ENCODE data around the gene ZNF212.
"Not testable (repeated sequence)": the region's sequence is repeated elsewhere in the genome, so short reads cannot be mapped to it uniquely, and the experiment has no call there.

ZNF212 gene

DNA sequence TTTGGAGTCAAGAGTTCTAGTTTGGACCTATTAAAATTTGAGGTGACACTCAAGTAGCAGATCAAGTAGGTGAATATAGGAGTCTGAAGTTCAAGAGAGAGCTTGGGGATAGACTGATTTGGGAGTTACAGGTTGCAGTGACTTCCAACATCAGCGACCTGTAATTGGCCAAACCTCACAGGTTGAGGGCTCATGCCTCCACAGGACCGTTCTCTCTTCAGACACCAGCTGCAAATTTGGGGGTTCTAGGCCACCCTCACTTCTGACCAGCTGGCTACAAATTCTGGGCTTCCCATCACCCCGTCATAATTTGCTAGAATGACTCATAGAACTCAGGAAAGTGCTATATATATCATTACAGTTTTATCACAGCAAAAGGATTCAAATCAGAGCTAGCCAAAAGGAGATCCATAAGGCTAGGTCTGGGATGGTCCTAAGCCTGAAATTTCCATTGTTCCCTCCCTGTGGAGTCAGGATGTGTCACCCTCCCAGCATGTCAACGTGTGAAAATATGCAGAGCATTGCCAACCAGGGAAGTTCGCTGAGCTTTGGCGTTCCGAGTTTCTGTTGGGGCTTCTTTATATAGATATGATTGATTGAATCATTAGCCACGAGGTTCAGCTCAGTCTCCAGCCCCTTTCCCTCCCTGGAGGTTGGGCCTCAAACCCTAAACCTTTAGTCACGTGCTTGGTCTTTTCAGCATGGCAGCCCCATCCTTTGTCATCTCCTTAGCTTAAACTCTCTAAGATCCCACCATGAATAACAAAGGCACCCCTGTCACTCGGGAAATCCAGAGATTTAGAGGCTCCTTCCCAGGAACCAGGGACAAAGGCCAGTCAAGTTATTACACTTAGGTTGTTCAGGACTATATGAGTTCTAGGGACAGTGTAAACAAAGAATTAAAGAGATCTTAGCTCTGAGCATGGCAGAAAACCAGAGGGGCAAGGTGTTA, 20.7 kb upstream of the ZNF212 start:
- DNase-seq (ENCODE audit: low spot score) = no peak
- FAIRE-seq = no peak

DNA sequence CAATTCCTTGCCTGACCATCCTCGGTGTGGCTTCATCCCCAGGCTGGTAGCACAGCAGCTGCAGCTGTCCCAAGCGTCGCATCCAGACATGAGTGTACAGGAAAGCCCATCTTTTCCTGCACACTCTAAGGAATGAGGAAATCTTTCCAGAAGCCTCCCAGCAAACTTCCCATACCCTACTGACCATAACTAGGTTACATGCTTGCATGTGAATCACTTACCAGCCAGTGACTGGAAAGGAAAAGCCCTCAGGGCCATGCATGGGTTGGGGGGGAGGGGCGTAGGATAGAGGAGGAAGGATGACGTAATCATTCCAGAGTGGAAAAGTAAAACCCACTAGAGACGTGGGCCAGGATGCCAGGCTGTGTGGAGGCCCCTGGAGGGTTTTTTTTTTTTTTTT, 18.9 kb upstream of the ZNF212 start:
- DNase-seq (ENCODE audit: low spot score) = no peak
- FAIRE-seq = no peak

DNA sequence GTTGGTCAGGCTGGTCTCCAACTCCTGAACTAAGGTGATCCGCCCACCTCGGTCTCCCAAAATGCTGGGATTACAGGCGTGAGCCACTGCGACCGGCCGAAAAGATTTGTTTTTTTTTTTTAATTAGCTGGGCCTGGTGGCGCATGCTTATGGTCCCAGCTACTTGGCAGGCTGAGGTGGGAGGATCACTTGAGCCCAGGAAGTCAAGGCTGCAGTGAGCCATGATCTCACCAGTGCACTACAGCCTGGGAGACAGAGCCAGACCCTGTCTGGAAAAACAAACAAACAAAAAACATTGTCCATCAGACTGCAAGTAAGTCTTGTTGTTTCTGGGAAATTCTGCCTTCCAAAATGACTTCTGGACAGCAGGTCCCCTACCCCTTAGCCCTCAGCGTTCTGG, 16.3 kb upstream of the ZNF212 start:
- FAIRE-seq = no peak

DNA sequence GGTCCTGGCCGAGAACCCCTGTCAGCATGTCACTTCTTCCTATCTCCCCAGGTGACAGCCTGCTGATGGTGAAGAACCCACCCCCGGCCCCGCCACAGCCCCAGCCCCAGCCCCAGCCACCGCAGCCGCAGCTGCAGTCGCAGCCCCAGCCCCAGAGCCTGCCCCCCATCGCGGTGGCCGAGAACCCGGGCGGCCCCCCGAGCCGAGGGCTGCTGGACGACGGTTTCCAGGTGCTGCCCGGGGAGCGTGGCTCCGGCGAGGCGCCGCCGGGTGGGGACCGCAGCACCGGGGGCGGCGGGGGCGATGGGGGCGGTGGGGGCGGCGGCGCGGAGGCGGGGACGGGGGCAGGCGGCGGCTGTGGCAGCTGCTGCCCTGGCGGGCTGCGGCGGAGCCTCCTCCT, 15.7 kb upstream of the ZNF212 start:
- FAIRE-seq (no peak), DNase-seq (ENCODE audit: low spot score) (no peak)

More for the DNA sequence above, 16.3 kb upstream of the ZNF212 start:
- DNase-seq (ENCODE audit: low spot score) = no peak

DNA sequence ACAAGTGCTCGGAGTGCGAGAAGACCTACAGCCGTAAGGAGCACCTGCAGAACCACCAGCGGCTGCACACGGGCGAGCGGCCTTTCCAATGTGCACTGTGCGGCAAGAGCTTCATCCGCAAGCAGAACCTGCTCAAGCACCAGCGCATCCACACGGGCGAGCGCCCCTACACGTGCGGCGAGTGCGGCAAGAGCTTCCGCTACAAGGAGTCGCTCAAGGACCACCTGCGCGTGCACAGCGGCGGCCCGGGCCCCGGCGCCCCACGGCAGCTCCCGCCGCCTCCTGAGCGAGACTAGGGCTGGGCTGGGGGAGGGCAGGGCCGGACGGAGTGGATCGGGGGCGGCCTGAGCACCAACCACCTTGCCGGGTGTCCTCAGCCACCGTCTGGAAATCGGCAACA, 15.1 kb upstream of the ZNF212 start:
- FAIRE-seq = no peak

DNA sequence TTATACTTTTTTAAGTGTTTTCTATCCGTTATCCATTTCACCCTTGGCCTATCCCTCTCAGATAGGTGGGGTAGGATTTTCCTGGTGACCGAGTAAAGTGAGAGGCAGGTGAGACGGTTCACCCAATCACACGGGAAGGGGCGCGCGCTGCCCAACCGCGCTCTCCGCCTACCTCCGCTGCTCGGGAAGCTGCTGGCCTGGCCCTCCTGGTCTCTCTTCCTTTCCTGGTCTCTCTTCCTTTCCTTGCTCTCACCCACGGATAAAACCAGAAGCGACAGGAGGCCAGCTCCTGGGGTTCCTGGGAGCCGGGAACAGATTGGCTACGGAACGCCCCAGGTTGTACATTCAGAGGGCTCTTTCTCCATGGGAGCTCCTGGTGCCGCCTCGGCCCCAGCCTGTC, 14.3 kb upstream of the ZNF212 start:
- no peak for FAIRE-seq
- DNase-seq (ENCODE audit: low spot score) = no peak

More for the DNA sequence above, 15.1 kb upstream of the ZNF212 start:
- no peak for DNase-seq (ENCODE audit: low spot score)

DNA sequence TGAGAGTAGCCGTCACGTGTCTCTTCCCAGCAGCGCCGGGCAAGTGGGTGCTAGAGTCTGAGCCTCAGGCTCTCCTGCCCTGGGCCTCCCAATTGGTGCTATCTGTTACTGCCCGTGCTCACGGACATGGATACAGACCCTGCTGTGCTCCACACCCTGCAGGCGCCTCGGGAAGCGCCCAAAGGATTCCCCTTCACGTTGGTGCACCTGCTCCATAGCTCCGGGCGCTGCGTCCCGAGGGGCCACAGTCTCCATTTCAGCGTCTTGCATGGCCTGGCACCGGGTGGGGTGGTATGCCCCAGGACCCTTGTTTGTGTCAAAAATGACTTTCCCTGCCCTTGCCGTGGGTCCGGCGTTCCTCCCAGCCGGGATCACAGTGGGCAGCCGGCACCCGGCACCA, 13.8 kb upstream of the ZNF212 start:
- FAIRE-seq = no peak
- no peak for DNase-seq (ENCODE audit: low spot score)

DNA sequence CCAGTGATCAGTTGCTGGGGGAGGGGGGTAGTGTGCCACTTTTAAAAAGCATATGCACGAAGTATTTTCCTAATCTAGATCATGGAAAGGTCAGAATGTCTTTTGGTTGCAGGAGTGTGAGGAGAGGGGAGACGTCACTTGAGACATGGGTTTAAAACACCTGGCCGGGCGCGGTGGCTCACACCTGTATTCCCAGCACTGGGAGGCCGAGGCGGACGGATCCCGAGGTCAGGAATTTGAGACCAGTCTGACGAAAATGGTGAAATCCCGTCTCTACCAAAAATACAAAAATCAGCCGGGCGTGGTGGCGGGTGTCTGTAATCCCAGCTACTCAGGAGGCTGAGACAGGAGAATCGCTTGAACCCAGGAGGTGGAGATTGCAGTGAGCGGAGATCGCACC, 13.1 kb upstream of the ZNF212 start:
- DNase-seq (ENCODE audit: low spot score); FAIRE-seq: not testable (repeated sequence)

DNA sequence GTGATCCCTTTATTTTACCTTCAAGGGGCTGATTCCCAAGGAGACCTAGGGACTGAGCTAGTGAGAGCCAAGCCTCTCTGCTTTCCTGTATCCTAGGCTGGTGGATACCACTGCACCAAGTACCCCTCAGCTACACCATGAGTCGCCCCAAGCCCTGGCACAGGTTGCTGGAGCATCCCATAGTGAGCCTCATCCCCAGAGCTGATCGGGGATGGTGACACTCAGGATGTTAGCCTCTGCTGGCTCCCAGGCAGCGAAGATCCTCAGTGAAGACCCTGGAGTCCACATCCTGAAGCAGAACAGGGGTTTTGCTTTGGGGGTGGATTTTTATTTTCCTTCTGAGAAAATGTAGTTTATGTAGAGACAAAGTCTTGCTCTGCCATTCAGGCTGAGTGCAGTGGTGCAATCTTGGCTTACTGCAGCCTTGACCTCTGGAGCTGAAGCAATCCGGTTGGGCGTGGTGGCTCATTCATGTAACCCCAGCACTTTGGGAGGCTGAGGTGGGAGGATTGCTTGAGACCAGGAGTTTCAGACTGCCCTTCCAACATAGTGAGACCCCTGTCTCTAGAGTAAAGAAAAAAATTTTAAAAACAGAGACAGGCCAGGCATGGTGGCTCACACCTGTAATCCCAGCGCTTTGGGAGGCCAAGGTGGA, 12.5 kb upstream of the ZNF212 start:
- FAIRE-seq (no peak), DNase-seq (ENCODE audit: low spot score) (no peak)

DNA sequence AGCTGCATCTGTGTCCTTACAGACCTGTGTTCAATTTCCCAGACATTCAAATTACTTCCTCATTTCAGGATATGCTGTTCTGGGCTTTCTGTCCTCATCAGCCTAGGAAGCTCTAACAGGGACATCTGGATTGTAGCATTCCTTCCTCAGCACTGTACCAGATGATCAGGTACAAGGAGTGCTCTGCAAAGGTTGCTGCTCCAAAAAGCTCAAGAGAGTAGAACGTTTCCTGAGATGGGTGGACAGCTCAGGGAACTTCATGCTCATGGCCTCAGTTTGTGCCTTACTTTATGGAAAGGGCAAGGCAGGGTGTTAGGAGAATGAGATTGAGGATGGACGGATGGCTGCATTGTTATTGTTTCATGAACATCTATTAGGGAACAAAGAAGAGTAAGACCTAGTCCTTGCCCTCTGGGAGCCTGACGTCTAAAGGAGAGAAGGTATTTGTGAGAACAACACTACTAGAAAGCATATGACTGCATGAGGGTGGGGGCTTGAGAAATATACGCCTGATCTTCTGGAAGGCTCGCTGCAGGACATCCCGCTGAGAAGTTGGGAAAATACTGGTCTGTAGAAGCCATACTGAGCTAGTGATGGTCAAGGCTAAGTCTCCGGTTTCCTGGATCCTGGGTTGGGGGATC, 10.5 kb upstream of the ZNF212 start:
- DNase-seq (ENCODE audit: low spot score) (no peak), FAIRE-seq (no peak)

DNA sequence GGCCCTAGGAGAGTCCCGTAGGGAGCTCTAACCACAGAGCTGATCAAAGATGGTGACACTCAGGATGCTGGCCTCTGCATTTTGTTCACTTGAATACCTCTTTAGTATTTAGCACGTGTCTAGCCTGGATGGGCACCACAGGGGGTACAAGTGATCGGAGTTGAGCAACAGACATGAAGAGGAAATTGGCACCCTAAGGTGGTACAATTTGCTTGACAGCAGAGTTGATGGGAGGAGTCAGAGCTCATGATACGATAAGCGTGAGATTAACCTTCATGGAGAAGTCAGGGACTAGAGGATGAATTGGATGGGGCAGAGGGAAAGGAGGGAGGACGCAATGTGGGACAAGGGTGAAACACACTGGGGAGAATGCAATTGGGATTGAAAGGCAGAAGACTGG, 9.9 kb upstream of the ZNF212 start:
- FAIRE-seq (no peak), DNase-seq (ENCODE audit: low spot score) (no peak)

DNA sequence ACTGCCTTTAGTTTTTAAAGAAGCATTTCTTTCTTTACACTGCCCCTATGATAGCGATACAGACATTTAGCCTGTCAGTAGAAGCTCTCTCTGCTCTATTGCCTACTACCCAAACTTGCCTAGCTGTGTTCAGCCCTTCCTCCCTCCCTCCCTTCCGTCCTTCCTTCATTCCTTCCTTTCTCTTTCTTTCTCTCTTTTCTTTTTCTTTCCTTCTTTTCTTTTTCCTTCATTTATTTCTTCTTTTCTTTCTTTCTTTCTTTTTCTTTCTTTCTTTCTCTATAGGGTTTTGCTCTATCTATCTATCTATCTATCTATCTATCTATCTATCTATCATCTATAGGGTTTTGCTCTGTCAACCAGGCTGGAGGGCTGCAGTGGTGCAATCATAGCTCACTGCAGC, 7.1 kb upstream of the ZNF212 start:
- FAIRE-seq (no peak), DNase-seq (ENCODE audit: low spot score) (no peak)

DNA sequence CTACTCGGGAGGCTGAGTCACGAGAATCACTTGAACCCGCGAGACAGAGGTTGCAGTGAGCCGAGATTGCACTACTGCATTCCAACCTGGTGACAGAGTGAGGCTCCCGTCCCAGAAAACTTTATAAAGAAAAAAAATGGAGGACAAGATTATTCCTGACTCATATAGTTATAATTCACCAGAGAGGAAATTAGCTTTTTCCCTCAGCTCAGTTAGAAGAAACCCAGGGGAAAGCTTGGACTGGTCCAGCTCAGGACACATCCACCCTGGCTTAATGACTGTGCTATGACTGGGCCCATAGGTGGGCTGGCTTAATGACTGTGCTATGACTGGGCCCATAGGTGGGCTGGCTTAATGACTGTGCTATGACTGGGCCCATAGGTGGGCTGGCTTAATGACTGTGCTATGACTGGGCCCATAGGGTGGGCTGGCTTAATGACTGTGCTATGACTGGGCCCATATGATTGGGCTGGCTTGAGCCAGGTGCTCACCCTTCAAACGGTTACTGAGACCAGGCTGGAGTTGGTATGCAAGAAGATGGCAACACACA, 5.7 kb upstream of the ZNF212 start:
- FAIRE-seq = not testable (repeated sequence)
- peak; percentile 8 for DNase-seq (ENCODE audit: low spot score)

DNA sequence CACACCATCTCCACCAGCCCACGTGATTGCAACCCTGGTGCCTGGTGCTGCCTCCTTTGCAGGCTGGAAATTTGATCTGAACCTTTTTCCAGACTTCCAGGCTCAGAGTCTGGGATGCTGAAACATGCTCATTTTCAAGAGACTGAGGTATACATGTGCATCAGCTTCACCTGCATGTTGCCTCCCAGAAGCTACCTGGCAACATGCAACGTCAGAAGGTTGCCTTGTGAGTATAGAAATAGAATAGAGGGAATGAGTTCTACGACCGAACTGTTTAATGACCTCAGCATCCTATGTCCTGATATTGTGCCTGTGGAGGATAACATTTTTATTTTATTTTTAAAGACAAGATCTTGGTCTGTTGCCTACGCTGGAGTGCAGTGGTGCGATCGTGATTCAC, 1.9 kb upstream of the ZNF212 start:
- DNase-seq (ENCODE audit: low spot score) (no peak), FAIRE-seq (no peak)

DNA sequence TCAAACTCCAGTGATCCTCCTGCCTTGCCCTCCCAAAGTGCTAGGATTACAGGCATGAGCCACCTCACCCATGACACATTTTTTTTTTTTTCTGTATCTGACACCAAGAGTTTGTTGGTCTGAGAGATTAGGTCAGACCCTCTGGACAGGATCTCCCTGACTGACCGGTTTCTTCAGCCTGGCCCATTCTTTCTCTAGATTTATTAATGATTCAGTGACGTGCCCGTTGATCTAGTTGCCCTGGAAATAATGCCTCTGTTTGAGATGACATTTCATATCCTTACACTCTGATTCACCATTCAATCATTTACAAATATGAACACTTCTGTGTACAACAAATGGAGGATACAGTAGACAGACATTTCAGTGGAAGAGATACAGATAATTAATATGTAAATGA, 1.4 kb upstream of the ZNF212 start:
- DNase-seq (ENCODE audit: low spot score) (no peak), FAIRE-seq (no peak)

DNA sequence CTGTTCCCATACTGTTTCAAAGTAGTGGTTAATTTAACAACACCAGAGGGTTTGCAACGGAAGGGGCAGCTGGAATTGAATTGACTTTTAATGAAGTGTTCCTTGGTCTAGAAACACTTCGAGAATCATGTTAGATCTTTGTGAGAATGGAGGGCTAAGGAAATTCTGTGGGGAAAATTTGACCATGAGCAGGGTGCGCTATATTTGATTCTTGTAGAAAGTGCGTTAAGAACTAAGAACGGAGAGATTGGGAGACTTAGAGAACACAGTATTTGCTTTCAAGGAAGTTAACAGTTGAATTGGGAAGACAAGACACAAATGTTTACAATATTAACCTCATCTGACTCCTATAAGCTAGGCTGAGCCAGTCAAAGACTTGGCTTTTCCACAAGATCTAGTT, 1.2 kb downstream of the ZNF212 start:
- FAIRE-seq (no peak), DNase-seq (ENCODE audit: low spot score) (no peak)

DNA sequence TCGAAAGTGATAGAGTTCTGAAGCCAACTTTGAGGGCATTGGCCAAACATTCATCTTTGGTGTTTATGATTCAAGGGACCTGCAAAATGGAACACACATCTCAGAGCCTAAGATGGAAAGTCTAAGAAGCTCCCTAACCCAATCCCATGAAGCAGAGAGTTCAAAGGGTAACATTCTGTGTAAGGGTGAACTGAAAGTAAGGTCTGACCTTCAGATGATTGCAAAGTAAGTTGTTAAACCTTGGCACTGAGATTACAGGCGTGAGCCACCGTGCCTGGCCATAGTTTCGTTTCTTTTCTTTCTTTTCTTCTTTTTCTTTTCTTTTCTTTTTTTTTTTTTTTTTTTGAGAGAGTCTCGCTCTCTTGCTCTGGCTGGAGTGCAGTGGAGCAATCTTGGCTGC, 2.2 kb downstream of the ZNF212 start:
- DNase-seq (ENCODE audit: low spot score) (no peak), FAIRE-seq (no peak)

DNA sequence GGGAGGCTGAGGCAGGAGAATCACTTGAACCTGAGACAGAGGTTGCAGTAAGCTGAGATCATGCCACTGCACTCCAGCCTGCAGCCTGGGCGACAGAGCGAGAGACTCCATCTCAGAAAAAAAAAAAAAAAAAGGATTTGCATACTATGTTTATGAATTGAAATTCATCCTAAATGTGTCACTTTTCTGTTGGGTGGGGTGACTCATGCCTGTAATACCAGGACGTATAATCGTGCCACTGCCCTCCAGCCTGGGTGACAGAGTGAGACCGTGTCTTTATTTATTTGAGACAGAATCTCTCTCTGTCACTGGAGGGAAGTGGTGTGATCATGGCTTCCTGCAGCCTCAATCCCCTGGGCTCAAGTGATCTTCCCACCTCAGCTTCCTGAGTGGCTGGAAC, 5.8 kb downstream of the ZNF212 start:
- DNase-seq (ENCODE audit: low spot score) (no peak), FAIRE-seq (no peak)

DNA sequence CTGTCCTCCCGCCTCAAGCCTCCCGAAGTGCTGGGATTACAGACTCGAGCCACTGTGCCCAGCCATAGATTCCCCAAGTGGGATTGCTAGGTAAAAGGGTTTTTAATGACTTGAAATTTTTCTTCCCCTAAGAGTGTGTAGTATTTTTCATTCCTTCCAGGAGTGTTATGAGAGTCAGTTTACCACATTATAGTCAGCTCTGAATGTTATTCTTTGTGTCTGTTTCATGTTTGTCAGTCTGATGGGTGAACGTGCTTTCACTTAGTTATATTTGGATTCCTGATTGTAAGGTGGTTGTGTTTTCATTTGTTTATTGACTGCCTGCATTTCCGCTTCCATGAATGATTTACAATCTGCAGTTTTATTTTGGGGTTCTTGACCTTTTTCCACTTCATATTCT, 6.3 kb downstream of the ZNF212 start:
- FAIRE-seq = no peak

DNA sequence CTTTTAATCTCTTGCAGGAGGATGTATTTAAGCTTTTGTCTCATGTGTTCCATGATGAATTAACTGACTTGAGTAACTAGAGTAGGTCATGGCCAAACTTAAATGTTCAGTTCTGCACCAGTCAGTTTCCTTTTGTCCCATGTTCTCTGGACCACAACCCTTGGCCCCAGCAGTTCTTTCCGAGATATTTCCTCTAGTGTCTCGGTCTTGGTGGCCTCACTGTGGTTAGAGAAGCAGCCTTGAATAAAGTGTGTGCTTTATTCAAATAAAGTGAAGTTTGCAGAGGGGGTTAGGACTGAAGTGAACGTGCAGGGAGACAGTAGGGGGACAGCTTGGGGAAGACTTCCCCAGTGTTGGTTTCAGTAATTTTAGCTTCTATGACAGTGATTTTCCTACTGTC, 9.3 kb downstream of the ZNF212 start:
- DNase-seq (ENCODE audit: low spot score) (no peak), FAIRE-seq (no peak)

More for the DNA sequence above, 6.3 kb downstream of the ZNF212 start:
- DNase-seq (ENCODE audit: low spot score) = no peak

DNA sequence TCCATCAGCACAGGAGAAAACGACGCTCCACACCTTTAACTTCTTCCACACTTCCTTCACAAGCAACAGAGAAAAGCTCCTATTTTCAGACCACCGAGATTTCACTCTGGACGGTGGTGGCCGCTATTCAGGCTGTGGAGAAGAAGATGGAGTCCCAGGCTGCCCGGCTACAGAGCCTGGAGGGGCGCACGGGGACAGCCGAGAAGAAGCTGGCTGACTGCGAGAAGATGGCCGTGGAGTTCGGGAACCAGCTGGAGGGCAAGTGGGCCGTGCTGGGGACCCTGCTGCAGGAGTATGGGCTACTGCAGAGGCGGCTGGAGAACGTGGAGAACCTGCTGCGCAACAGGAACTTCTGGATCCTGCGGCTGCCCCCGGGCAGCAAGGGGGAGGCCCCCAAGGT, 10.7 kb downstream of the ZNF212 start:
- not testable (repeated sequence) for FAIRE-seq; DNase-seq (ENCODE audit: low spot score)

DNA sequence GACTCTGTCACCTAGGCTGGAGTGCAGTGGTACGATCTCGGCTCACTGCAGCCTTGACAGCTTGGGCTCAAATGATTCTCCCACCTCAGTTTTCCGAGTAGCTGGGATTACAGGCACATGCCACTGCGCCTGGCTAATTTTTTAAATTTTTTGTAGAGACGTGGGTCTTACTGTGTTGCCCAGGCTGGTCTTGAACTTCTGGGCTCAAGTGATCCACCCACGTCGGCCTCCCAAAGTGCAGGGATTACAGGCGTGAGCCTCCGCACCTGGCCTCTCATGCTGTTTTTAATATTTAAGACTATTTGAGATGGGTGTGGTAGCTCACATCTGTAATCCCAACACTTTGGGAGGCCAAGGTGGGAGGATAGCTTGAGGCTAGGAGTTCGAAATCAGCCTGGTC, 12.1 kb downstream of the ZNF212 start:
- not testable (repeated sequence) for DNase-seq (ENCODE audit: low spot score); FAIRE-seq

Data from urothelium cell line (cell line).